GM10248 (cell line): ENCODE measurements around the gene SSUH2.
"Not testable (repeated sequence)": the region's sequence is repeated elsewhere in the genome, so short reads cannot be mapped to it uniquely, and the experiment has no call there.

Experiments used
- CTCF ChIA-PET: fragments of 300-600 bp; sonication (Branson Sonifier 250); formaldehyde crosslinking; extraction: SDS; loops from one replicate; lab custom pipeline; 2021; ENCODE audit warnings: antibody characterized with exemption; lab: Yijun Ruan, JAX
- POLR2A ChIA-PET: fragments of 350-650 bp; sonication (Branson Sonifier 250); formaldehyde crosslinking; extraction: SDS; loops from one replicate; lab custom pipeline; 2020; ENCODE audit warnings: antibody characterized with exemption; lab: Yijun Ruan, JAX
- DNase-seq: peaks from one replicate; pipeline ENCODE4 v3.0.0; 2012; ENCODE audit errors: extremely low spot score
- CTCF ChIP-seq: IDR thresholded peaks from 2 replicates; pipeline ENCODE4 v1.5.1; 2012; ENCODE audit warnings: mild to moderate bottlenecking, low read depth; ENCODE audit errors: extremely low read depth, missing control alignments, control extremely low read depth

The SSUH2 gene

GRCh38 chr3:8581373-8581772 lies 63.2 kb downstream of the SSUH2 start:
- CTCF ChIA-PET, result interaction anchor here (1.2 kb wide), 1 partner anchor 15 kb away, joined by 3 read pairs; no protein-coding TSS in a partner anchor
- no peak for TF ChIP-seq CTCF
- no peak for DNase-seq
- POLR2A ChIA-PET, result no interaction called here

- DNase-seq, POLR2A ChIA-PET: not testable (repeated sequence)
- CTCF ChIA-PET, result interaction anchor here (1.2 to 1.3 kb wide), 2 partner anchors 14 to 163 kb away, joined by 3 to 4 read pairs; no protein-coding TSS in a partner anchor
Measured at GRCh38 chr3:8580434-8580833, 64.2 kb downstream of the SSUH2 start.

- POLR2A ChIA-PET, result no interaction called here
- CTCF ChIA-PET, result interaction anchor here (1.0 to 1.4 kb wide), 6 partner anchors 11 to 163 kb away, joined by 3 to 4 read pairs (median 3); no protein-coding TSS in a partner anchor
- no peak for DNase-seq
- TF ChIP-seq CTCF, result no peak
Measured at GRCh38 chr3:8579943-8580342, 64.7 kb downstream of the SSUH2 start.

GRCh38 chr3:8579096-8579495 lies 65.5 kb downstream of the SSUH2 start:
- no peak for TF ChIP-seq CTCF
- DNase-seq, result peak; percentile 45
- CTCF ChIA-PET, result interaction anchor here (1.0 to 1.4 kb wide), 5 partner anchors 12 to 162 kb away, joined by 3 to 4 read pairs (median 3); no protein-coding TSS in a partner anchor
- POLR2A ChIA-PET, result no interaction called here

DNA sequence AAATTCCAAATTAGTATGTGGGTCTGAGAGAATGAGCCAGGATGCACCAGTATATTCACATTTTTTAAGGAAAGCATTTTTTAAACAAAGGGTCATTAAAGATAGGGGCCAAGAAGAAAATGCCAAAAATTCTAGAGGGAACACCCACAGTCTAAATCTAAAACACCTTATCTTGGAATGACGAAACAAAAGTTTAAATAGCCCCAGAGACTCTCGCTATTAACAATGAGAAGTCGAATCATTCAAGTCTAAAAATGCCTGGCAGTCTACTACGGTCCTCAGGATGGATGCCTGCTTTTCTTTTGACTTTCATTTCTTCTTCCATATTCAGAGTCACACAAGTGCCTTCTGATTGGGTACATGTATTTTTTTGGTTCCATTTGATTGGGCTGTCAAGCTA lies 66.3 kb downstream of the SSUH2 start:
- TF ChIP-seq CTCF, result no peak
- no peak for DNase-seq
- POLR2A ChIA-PET, result no interaction called here
- CTCF ChIA-PET, result no interaction called here

DNA sequence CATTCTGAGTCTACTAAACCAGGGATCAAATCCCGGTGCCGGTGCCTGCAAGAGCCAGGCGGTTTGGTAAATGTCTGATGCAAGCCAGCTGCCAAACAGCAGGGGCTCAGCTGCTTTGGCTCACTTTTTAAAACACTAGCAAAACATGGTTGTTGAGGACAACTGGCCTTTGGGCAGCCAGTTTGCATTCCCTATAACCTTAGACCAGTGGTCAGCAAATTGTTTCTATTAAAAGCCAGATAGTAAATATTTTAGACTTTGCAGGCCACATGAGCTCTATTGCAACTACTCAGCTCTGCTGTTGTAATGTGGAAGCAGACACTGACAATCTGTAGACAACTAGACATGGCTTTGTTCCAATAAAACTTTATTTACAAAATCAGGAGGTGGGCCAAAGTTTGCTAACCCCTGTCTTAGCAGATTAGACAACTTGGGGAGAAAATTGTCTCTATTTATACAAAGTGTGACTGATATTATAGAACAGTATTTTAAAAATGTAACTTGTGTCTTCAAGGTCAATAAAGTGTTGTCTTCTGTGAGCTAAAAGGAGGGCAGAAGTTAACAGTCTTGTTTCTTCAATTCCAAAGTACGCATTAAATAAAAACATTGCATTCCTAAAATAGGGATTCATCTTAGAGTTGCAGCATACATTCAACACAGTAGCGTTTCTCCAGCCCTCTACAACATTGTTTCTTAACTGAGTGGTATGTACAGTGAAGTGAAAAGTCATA lies 67.6 kb downstream of the SSUH2 start:
- no peak for DNase-seq
- ChIA-PET CTCF (interaction anchor here (1.5 kb wide), 1 partner anchor 160 kb away, joined by 4 read pairs; no protein-coding TSS in a partner anchor), POLR2A (no interaction called here)
- no peak for TF ChIP-seq CTCF

DNA sequence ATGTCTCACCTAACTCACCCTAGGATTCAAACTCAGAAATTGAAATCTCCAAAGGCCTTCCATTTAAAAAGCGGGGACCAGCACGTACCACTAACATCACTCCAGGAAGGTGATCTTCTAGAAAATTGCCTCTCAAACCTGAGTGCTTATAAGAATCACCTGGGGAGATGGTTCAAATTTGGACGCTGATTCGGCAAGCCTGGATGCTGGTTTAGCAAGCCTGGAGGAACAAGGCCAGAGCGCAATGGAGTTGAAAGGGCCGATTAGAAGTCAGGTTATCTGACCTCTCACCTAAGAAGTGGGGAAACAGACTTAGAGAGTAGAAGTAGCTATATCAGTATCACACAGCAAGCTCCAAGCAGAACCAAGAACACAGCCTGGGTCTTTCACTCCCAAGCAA lies 68.2 kb downstream of the SSUH2 start:
- POLR2A ChIA-PET, result no interaction called here
- no peak for DNase-seq
- TF ChIP-seq CTCF, result no peak
- CTCF ChIA-PET, result interaction anchor here (1.5 kb wide), 1 partner anchor 159 kb away, joined by 4 read pairs; no protein-coding TSS in a partner anchor
